GM12878 (cell line): ENCODE results near the gene ESPNL. TPM values are rescaled to one million over a fixed set of nuclear protein-coding genes. Genes with fewer than 3 reads are reported as not detected.

ENCODE experiments used
- ATAC-seq: fragments of 200-7000 bp; cut with Tn5 transposase; 3 replicates; pipeline ENCODE4 v1.9.1; 2020; ENCODE audit warnings: mild to moderate bottlenecking, moderate library complexity
- BruUV-seq: library from RNA; stranded (reverse); fragments of 400-500 nt; replicated peaks from 2 replicates; lab custom pipeline; 2021; lab: Mats Ljungman, UMichigan
- CTCF ChIA-PET: fragments of 300-600 bp; sonication (Branson Sonifier 250); formaldehyde crosslinking; extraction: SDS; loops from one replicate; lab custom pipeline; 2021; ENCODE audit warnings: inconsistent platforms; lab: Yijun Ruan, JAX
- POLR2A ChIA-PET: fragments of 350-600 bp; formaldehyde crosslinking; extraction: SDS; loops from one replicate; lab custom pipeline; 2021; ENCODE audit warnings: inconsistent platforms; lab: Charles Lee
- RAD21 ChIA-PET: fragments of 300-600 bp; sonication (Branson Sonifier 250); formaldehyde crosslinking; loops from one replicate; lab custom pipeline; 2023; ENCODE audit warnings: antibody characterized with exemption; ENCODE audit not compliant: unreplicated experiment; lab: Charles Lee
- SMC1A ChIA-PET: fragments of 300-600 bp; sonication (Branson Sonifier 250); formaldehyde crosslinking; loops from one replicate; lab custom pipeline; 2023; ENCODE audit not compliant: unreplicated experiment, uncharacterized antibody; lab: Charles Lee
- DNase-seq: peaks from one replicate; pipeline ENCODE4 v3.0.0-alpha.2; 2011; ENCODE audit warnings: low read depth, low spot score
- FAIRE-seq: peaks from 3 replicates; lab custom pipeline; 2011; peaks lifted over from hg19 to GRCh38; lab: Jason Lieb, UNC
- H2AFZ ChIP-seq: 2 replicates; pipeline ENCODE4 v1.6.0; 2011; ENCODE audit warnings: low read depth, low read length, control low read depth; ENCODE audit not compliant: control insufficient read depth
- H3K27ac ChIP-seq: 2 replicates; pipeline ENCODE4 v1.5.1; 2011; ENCODE audit warnings: control low read depth; ENCODE audit not compliant: control insufficient read depth, insufficient read depth
- H3K27me3 ChIP-seq, 2 experiments: replicated peaks in 1 of 2; 2 replicates each; pipeline versions ENCODE4 v1.6.0 to v1.6.1; 2011; ENCODE audit warnings: low read length in 1 of 2; ENCODE audit not compliant: control insufficient read depth in 2 of 2, insufficient read depth in 2 of 2
- H3K36me3 ChIP-seq, 2 experiments: 2 replicates each; pipeline ENCODE4 v1.5.1; 2011; ENCODE audit warnings: low read length in 1 of 2; ENCODE audit not compliant: control insufficient read depth in 2 of 2, insufficient read depth in 2 of 2
- H3K4me1 ChIP-seq: 2 replicates; pipeline ENCODE4 v1.6.1; 2011; ENCODE audit warnings: mild to moderate bottlenecking, low read length, moderate library complexity, mixed read lengths; ENCODE audit not compliant: control insufficient read depth, insufficient read depth
- H3K4me2 ChIP-seq: 2 replicates; pipeline ENCODE4 v1.6.0; 2011; ENCODE audit warnings: control low read depth; ENCODE audit not compliant: control insufficient read depth, insufficient read depth
- H3K4me3 ChIP-seq: fragments of 200-600 bp; sonication (generic); 2 replicates; pipeline ENCODE4 v1.5.1; 2016
- H3K79me2 ChIP-seq: 2 replicates; pipeline ENCODE4 v1.6.0; 2011; ENCODE audit warnings: low read length; ENCODE audit not compliant: control insufficient read depth, insufficient read depth
- H3K9ac ChIP-seq: 2 replicates; pipeline ENCODE4 v1.8.0; 2011; ENCODE audit warnings: low read length, control low read depth, mixed read lengths; ENCODE audit not compliant: control insufficient read depth, insufficient read depth
- H3K9me3 ChIP-seq: replicated peaks from 3 replicates; pipeline ENCODE4 v1.5.1; 2011; ENCODE audit warnings: mild to moderate bottlenecking, low read length; ENCODE audit not compliant: control insufficient read depth, insufficient read depth
- H4K20me1 ChIP-seq: 2 replicates; pipeline ENCODE4 v1.6.0; 2011; ENCODE audit not compliant: control insufficient read depth, insufficient read depth
- EGR1 ChIP-seq, 2 experiments: IDR thresholded peaks; 1 replicate in 1 of 2; 2 replicates in 1 of 2; pipeline ENCODE4 v1.6.1; 2011 to 2012; ENCODE audit warnings: low read depth in 2 of 2, low read length in 2 of 2, borderline replicate concordance in 1 of 2, mild to moderate bottlenecking in 1 of 2, moderate library complexity in 1 of 2
- HSF1 ChIP-seq: fragments of 150-350 bp; IDR thresholded peaks from 2 replicates; pipeline ENCODE4 v1.6.1; 2014; ENCODE audit warnings: mild to moderate bottlenecking, low read depth, low read length
- NBN ChIP-seq: fragments of 450-650 bp; IDR thresholded peaks from 2 replicates; pipeline ENCODE4 v1.6.1; 2016
- SMC3 ChIP-seq: IDR thresholded peaks from 2 replicates; pipeline ENCODE4 v1.6.1; 2011; ENCODE audit warnings: low read length, improper control_type of control experiment, borderline replicate concordance
- TCF3 ChIP-seq: IDR thresholded peaks from 2 replicates; pipeline ENCODE4 v1.6.1; 2012; ENCODE audit warnings: low read depth, mild to moderate bottlenecking, low read length, borderline replicate concordance; ENCODE audit not compliant: insufficient read depth
- USF1 ChIP-seq: IDR thresholded peaks from 2 replicates; pipeline ENCODE4 v1.6.1; 2011; ENCODE audit warnings: borderline replicate concordance, low read depth, mild to moderate bottlenecking, moderate library complexity, mixed read lengths, low read length; ENCODE audit not compliant: insufficient read depth; ENCODE audit errors: extremely low read length
- ZNF384 ChIP-seq: IDR thresholded peaks from 2 replicates; pipeline ENCODE4 v1.6.1; 2012; ENCODE audit warnings: low read depth, mild to moderate bottlenecking, low read length, improper control_type of control experiment, borderline replicate concordance
- WGBS: methylation state at CpG from one replicate; pipeline ENCODE4 v1.1.6; 2016; ENCODE audit warnings: low lambda C conversion rate; ENCODE audit not compliant: insufficient replicate concordance, insufficient coverage; ENCODE audit errors: missing lambda C conversion rate; 5-methylcytosine and 5-hydroxymethylcytosine counted together
- in situ Hi-C: fragments of 300-500 bp; cut with MboI; formaldehyde crosslinking; loops from 9 replicates; pipeline ENCODE4 v1.14.3; 2018; ENCODE audit warnings: mixed read lengths
- intact Hi-C: fragments of 100-400 bp; cut with micrococcal nuclease; formaldehyde crosslinking; loops from one replicate; pipeline ENCODE4 v1.14.2; 2022; ENCODE audit not compliant: unreplicated experiment
- polyA plus RNA-seq, 11 experiments: library from polyadenylated mRNA; depleted of rRNA in 4 of 11; unstranded in 6 of 11; stranded (reverse) in 5 of 11; fragments of >200 nt; fragmentation: Nextera tagmentation in 4 of 11; fragmentation: Illumina TruSeq in 1 of 11; extraction: Ambion mirVana in 4 of 11; extraction: Trizol in 1 of 11; gene quantifications; 1 replicate in 1 of 11; 2 replicates in 10 of 11; pipeline versions ENCODE4 v1.2.1 to v1.2.3, GENCODE V29; 2011 to 2016; ENCODE audit warnings: inconsistent platforms in 2 of 11, missing spikeins in 2 of 11, low read depth in 1 of 11
- total RNA-seq, 4 experiments: library from RNA; depleted of rRNA in 3 of 4; stranded (reverse); fragments of >200 nt in 3 of 4; fragmentation: Illumina TruSeq in 1 of 4; extraction: Trizol in 1 of 4; gene quantifications; 2 replicates each; pipeline versions ENCODE4 v1.2.1 to v1.2.3, GENCODE V29; 2013 to 2021

ESPNL gene
- total and polyA plus RNA-seq, 10 of the 15 experiments (the other 5 are each of a cell fraction or from before 2014, with no cell fraction given), result 0.05 to 0.94 (median 0.36) TPM; not detected in 3

GRCh38 chr2:238059505-238059904 is 40.6 kb upstream of the ESPNL start:
- Histone ChIP-seq H3K9me3 (no peaks in the 10 kb centered on the region), H3K79me2 (peaks cover 31% of the 10 kb centered on the region), H3K4me1 (no peaks in the 10 kb centered on the region; the same call in none of the 2 replicates), H4K20me1 (no peaks in the 10 kb centered on the region), H3K9ac (no peak overlapping the region; the same call in 1 of the 2 replicates), H3K4me3 (no peak overlapping the region; the same call in 1 of the 2 replicates), H3K36me3 (peaks cover 0 to 4% of the 10 kb centered on the region in 2 experiments; a peak in 1 of 4 replicates), H3K27me3 (no peaks in the 10 kb centered on the region), H2AFZ (no peak overlapping the region), H3K4me2 (peak overlapping the region; percentile 98), H3K27ac (no peak overlapping the region)
- 96% methylated on average over 3 of the region's 3 CpGs for WGBS
- CTCF ChIA-PET, result no interaction called here
- POLR2A ChIA-PET, result no interaction called here
- TF ChIP-seq EGR1 (IDR thresholded peaks at IDR 0.05; ENCODE audit: borderline replicate concordance in 1 of 2, low read depth in 2 of 2, low read length in 2 of 2) (no peak), TCF3 (no peak), ZNF384 (no peak), NBN (no peak), SMC3 (no peak), HSF1 (no peak), USF1 (no peak)
- BruUV-seq, result TSS peak; percentile 93
- in situ Hi-C loops, result no loop called here
- no peak for FAIRE-seq
- intact Hi-C loops, result no loop called here
- no peak for ATAC-seq
- RAD21 ChIA-PET, result no interaction called here
- SMC1A ChIA-PET, result interaction anchor here (0.6 to 0.7 kb wide), 2 partner anchors 99 to 385 kb away, joined by 3 read pairs; no protein-coding TSS in a partner anchor
- DNase-seq, result no peak
